Activated T-helper 1 cell treated with anti-CD3 and anti-CD28 coated beads, Interleukin-12 subunit alpha, Interleukin-12 subunit beta, Interleukin-2, Interleukin-4 antibody, amounts not matched to agents 30 ng/mL and 10 ng/mL and 1 ng/mL, durations not matched to agents 14 hours and 24 hours and 36 hours (primary cell): ENCODE data around the gene TBC1D9B. TPM values are rescaled to one million over a fixed set of nuclear protein-coding genes. Genes with fewer than 3 reads are reported as not detected.

ENCODE experiments used
- DNase-seq: peaks from one replicate; pipeline ENCODE4 v3.0.0; 2021; ENCODE audit warnings: low spot score
- H3K27ac Mint-ChIP-seq: one replicate; pipeline ENCODE4 v1.8.0; 2021; ENCODE audit warnings: mild to moderate bottlenecking, mixed read lengths
- H3K27me3 Mint-ChIP-seq: one replicate; pipeline ENCODE4 v1.8.0; 2022; ENCODE audit warnings: mild to moderate bottlenecking, moderate library complexity, mixed read lengths; ENCODE audit not compliant: insufficient read depth
- H3K36me3 Mint-ChIP-seq: one replicate; pipeline ENCODE4 v1.8.0; 2021; ENCODE audit warnings: low read depth, mixed read lengths
- H3K4me1 Mint-ChIP-seq: one replicate; pipeline ENCODE4 v1.8.0; 2021; ENCODE audit warnings: low read depth, mixed read lengths
- H3K4me3 Mint-ChIP-seq: one replicate; pipeline ENCODE4 v1.8.0; 2021; ENCODE audit warnings: mild to moderate bottlenecking, moderate library complexity, mixed read lengths
- H3K9me3 Mint-ChIP-seq: one replicate; pipeline ENCODE4 v1.8.0; 2021; ENCODE audit warnings: mixed read lengths
- intact Hi-C: fragments of 100-400 bp; cut with micrococcal nuclease; formaldehyde crosslinking; loops from one replicate; pipeline ENCODE4 v1.15.1; 2024
- total RNA-seq: library from RNA; stranded (reverse); gene quantifications from 2 replicates; pipeline ENCODE4 v1.2.3, GENCODE V29; 2022

TBC1D9B gene
- total RNA-seq, 1 donor from 2014 or later, result 123 TPM

DNA sequence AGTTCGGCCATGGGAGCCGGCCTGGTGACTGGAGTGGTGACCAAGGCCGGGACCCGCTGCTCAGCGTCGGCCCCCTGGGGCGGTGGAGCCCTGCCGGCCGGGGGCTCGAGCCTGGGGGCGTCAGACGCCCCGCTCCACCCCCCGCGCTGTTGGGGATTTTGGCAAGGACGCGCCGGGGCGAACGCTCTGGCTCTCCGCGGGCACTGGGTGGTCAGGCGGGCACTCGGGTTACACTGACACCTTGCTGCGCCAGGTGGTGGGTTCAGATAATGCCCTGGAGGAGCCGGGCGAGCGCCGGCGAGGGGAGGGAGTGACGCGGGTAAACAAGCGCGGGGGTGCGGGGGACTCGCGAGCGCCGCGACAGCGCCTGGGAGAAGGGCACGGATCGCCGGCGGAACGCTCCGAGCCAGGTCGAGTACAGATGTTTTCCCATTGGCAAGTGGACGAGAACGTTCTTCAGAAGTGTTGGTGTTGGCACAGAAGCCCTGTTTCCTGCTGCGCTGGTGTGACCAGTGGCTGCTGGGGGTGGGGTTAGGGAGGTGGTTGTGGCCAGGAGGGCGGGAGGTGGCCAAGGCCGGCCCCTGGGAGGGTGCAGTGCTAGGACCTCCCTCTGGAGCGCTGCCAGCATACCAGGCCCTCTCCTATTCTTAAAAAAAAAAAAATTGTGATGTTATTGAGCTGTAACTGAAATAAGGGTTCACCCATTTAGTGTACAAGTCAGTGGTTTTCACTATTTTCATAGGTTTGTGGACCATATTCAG, 86.2 kb downstream of the TBC1D9B start:
- DNase-seq, result peak; percentile 83
- Mint-ChIP-seq H3K4me3 (peak overlapping the region; percentile 95), H3K27ac (peak overlapping the region; percentile 97), H3K27me3 (no peaks in the 10 kb centered on the region), H3K9me3 (no peaks in the 10 kb centered on the region), H3K36me3 (peaks cover 22% of the 10 kb centered on the region), H3K4me1 (peaks cover 45% of the 10 kb centered on the region)
- intact Hi-C loops, result loop anchor here (1.0 to 5.0 kb wide), 7 partner anchors 10 to 531 kb away; partner anchors contain the start of genes CANX, GFPT2, MGAT4B and MRNIP

DNA sequence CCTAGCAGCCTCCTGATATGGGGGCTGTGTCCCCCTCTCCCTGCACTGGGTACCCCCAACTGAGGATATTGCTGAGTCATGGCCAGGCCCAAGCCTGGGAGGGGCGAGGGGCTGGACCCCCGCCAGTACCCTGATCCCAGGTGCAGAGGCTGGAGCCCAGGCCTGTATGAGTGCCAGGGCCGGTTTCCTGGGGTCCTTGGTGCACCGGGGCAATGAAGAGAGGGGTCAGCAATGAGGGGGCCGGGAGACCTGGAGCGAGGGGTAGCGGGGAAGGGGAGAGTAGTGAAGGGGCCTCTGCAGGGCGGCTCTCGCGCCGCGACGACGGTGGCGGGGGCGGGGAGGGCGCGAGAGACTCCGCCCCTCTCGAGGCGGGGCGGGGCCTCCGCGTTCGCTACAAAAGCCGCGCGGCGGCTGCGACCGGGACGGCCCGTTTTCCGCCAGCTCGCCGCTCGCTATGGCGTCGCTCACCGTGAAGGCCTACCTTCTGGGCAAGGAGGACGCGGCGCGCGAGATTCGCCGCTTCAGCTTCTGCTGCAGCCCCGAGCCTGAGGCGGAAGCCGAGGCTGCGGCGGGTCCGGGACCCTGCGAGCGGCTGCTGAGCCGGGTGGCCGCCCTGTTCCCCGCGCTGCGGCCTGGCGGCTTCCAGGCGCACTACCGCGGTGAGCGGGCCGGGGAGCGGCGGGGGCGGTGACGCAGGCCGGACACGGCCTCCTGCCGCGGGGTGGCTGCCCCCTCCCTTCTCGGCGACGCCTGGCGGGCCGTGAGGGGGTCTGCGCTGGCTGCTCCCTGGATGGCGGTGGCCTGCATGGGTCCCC, 87.0 kb downstream of the TBC1D9B start, which contains the start of gene SQSTM1:
Gene SQSTM1 (plus strand): TSS at position 423 of the 815 bp plus-strand sequence. CDS start 32 bp downstream, at position 455.
- H3K27me3 Mint-ChIP-seq, result no peaks in the 10 kb centered on the region
- peaks cover 48% of the 10 kb centered on the region for H3K4me1 Mint-ChIP-seq
- peak within 1 kb of the TSS; percentile 97 for H3K27ac Mint-ChIP-seq
- peak; percentile 79 for DNase-seq
- H3K36me3 Mint-ChIP-seq, result peaks cover 21% of the 10 kb centered on the region
- no peaks in the 10 kb centered on the region for H3K9me3 Mint-ChIP-seq
- intact Hi-C loops, result loop anchor here (1.0 to 5.0 kb wide), 9 partner anchors 9 to 532 kb away; partner anchors contain the start of genes CANX, GFPT2, MAML1 and MGAT4B
- H3K4me3 Mint-ChIP-seq, result peak within 1 kb of the TSS; percentile 95

DNA sequence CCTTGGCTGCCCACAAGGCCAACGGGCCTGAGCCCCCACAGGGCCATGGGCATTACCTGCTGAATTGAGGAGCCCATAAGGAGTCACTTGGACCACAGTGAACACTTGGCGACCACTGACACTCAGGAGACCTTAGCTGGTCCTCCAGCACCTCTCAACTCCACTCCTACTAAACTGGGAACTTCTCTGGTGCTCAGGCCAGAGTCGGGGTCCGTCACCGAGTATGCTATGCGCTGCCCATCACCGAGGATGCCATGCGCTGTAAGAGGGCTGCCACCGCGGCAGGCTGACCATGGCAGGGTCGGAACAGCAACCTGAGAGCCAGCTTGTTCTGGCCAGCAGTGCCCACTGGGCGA, 87.6 kb downstream of the TBC1D9B start:
- H3K4me3 Mint-ChIP-seq, result peak overlapping the region; percentile 80
- DNase-seq, result no peak
- intact Hi-C loops, result loop anchor here (1.0 to 5.0 kb wide), 5 partner anchors 13 to 532 kb away; partner anchors contain the start of genes GFPT2, MAML1, MGAT4B and TBC1D9B
- H3K9me3 Mint-ChIP-seq, result no peaks in the 10 kb centered on the region
- H3K36me3 Mint-ChIP-seq, result peaks cover 21% of the 10 kb centered on the region
- H3K27me3 Mint-ChIP-seq, result no peaks in the 10 kb centered on the region
- peaks cover 50% of the 10 kb centered on the region for H3K4me1 Mint-ChIP-seq
- H3K27ac Mint-ChIP-seq, result peak overlapping the region; percentile 89

DNA sequence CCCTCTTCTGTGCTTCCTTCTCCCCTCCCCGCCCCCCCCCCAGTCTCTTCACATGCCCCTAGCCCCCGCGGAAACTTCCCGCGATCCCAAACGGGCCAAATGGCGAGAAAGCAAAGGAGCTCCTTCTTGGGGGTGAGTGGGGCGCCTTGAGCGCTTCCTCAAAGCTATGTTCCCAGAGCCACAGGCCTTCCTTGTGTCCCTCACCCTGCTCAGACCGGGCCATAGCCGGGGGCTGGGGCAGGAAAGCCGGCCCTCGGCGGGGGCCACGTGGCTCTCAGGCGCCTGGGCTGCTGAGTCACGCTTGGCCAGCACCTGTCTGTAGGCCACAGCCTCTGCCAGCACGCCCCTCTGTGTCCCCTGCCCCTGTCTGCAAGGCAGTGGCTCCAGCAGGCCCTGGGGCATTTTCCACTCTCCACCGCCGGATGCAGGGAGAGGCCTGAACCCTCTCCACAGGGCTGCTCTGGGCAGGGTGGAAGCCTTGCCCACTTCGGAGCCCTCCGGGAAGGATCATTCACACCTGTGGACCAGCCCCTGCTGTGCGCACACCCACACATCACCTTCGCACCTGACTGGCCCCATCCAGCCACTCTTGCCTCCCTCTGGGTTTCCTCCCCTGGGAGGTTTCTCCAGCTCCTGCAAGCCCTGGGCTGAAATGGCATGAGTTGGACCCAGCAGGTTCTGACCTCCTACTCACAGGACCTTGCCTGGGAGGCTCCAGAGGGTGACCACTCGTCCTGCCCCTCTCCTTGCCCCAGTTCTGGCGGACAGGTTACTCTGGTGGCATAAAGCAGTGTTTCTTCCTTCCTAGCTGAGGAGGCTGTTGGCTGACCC, 88.2 kb downstream of the TBC1D9B start:
- H3K9me3 Mint-ChIP-seq, result no peaks in the 10 kb centered on the region

DNA sequence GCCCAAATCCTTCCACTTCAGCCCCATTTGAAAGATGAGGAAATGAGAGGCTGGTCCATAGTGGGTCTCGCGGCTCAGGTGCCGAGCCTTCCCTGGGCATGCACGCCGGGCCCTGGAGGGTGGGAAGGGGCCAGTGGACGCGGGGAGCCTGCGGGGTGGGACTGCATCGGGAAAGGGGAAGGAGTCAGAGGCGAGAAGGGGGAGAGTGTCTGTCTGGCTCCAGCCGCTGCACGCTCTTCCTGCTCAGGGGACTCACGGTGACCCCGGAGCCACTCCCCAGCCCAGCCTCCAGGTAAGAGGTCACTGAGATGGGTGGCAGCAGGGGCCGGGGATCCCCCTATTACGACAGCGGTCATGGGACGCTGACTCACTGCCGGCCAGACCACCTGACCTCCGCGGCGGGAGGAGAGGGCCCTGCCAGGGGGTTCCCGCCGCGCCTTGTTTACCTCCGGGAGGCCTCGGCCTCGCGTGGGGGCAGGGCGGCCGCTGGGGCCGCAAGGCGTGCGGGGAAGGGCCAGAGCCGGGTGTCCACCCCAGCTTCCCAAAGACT, 88.9 kb downstream of the TBC1D9B start:
- DNase-seq, result peak; percentile 88
- intact Hi-C loops, result loop anchor here (1.0 to 10.0 kb wide), 4 partner anchors 142 to 1366 kb away; partner anchors contain the start of genes CLK4 and HNRNPH1
- Mint-ChIP-seq H3K27me3 (no peaks in the 10 kb centered on the region), H3K4me1 (peaks cover 45% of the 10 kb centered on the region), H3K9me3 (no peaks in the 10 kb centered on the region), H3K36me3 (peaks cover 19% of the 10 kb centered on the region), H3K27ac (peak overlapping the region; percentile 92), H3K4me3 (peak overlapping the region; percentile 75)

More for the DNA sequence above, 88.2 kb downstream of the TBC1D9B start:
- Mint-ChIP-seq H3K4me3 (peak overlapping the region; percentile 80), H3K36me3 (peaks cover 19% of the 10 kb centered on the region), H3K27ac (peak overlapping the region; percentile 89), H3K4me1 (peaks cover 46% of the 10 kb centered on the region), H3K27me3 (no peaks in the 10 kb centered on the region)
- peak; percentile 34 for DNase-seq
- intact Hi-C loops, result loop anchor here (1.0 to 10.0 kb wide), 9 partner anchors 13 to 1365 kb away; partner anchors contain the start of genes CLK4, GFPT2, HNRNPH1 and MAML1

DNA sequence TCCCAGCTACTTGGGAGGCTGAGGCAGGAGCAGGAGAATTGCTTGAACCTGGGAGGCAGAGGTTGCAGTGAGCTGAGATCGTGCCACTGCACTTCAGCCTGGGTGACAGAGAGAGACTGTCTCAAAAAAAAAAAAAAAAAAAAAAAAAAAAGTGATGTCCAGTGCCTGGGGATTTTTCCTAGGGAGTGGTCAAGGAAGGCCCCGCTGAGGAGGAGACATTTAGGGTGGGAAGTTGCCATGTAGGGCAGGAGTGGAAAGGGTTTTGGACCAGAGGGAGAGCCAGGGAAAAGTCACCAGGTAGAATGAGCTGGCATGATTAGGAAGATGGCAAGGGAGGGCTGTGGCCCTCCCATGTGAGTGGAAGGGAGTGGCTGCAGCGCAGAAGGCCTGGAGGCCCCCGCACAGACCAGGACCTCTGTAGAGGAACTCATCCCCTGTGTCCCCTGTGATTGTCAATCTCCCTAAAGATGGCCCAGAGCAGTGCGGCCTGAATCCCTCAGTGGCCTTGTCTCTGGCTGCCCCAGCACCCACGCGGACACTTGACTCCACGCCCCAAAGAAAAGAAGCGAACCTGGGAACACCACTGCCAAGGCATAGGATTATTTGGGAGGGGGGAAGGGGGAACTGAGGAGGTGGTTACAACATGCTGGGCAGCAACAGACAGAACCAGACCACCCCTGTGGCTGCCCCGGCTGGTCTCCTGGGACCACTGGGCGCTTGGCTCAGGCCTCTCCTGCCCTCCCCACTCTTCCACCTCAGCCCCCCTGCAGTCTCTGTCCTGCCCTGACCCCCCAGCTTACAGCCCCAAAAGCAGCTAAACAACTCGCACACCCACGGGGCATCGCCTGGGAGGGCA, 89.6 kb downstream of the TBC1D9B start:
- no peaks in the 10 kb centered on the region for H3K27me3 Mint-ChIP-seq
- H3K9me3 Mint-ChIP-seq, result no peaks in the 10 kb centered on the region
- peaks cover 45% of the 10 kb centered on the region for H3K4me1 Mint-ChIP-seq
- no peak for DNase-seq
- peak overlapping the region; percentile 92 for H3K27ac Mint-ChIP-seq
- peak overlapping the region; percentile 81 for H3K4me3 Mint-ChIP-seq
- H3K36me3 Mint-ChIP-seq, result peaks cover 18% of the 10 kb centered on the region
- intact Hi-C loops, result loop anchor here (5.0 to 10.0 kb wide), 3 partner anchors 141 to 1367 kb away; partner anchors contain the start of gene CLK4

DNA sequence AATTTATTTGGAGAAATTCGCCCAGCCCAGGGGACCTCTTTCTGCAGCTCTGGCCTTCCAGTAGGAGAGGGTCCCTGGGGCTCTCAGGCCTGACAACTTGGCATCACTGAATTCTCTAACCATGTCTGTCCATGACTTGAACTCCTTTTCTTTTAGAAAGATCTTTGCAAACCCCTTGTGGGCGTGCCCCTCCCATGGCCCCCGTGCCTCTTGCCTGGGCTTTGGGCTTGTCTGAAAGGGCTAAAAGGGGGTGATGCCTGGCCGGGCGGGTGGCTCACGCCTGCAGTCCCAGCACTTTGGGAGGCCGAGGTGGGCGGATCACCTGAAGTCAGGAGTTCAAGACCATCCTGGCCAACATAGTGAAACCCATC, 90.2 kb downstream of the TBC1D9B start:
- H3K4me1 Mint-ChIP-seq, result peaks cover 38% of the 10 kb centered on the region
- H3K36me3 Mint-ChIP-seq, result peaks cover 19% of the 10 kb centered on the region
- intact Hi-C loops, result loop anchor here (5.0 to 10.0 kb wide), 3 partner anchors 140 to 1367 kb away; partner anchors contain the start of gene CLK4
- H3K9me3 Mint-ChIP-seq, result no peaks in the 10 kb centered on the region
- H3K27me3 Mint-ChIP-seq, result no peaks in the 10 kb centered on the region
- H3K4me3 Mint-ChIP-seq, result peak overlapping the region; percentile 81
- H3K27ac Mint-ChIP-seq, result no peak overlapping the region
- no peak for DNase-seq

DNA sequence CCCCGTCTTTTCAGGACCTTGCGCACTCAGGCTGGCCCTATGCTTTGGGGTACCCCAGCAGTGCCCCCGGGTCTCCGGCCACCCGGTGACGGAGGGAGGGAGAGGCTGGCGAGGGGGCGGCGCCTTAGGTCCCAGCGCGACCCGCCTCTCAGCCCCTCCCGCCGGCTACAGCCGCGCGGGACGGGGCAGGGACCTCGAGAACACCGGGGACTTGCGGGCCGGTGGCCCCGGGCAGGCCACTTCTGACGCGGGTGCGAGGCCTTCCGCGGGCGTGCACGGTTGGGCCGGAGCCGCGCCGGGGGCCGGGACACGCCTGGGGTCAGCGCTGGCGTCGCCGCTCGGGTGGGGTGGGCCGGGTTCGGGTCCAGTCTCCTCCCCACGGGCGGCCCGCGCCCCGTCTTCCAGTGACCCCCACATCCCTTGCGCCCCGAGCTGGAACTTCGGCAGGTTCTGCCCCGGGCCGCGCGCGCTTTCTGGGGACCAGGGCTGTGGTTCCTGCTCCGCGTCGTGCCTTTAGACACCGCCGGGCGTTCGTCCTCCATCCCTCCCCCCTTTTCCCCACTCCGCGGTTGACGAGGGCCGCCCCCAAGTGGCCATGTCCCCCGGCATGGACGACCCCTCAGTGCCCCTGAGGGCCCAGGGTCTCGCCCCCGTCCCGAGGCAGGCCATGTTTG, 90.8 kb downstream of the TBC1D9B start:
- intact Hi-C loops, result loop anchor here (5.0 to 10.0 kb wide), 3 partner anchors 140 to 1368 kb away; partner anchors contain the start of gene CLK4
- DNase-seq, result no peak
- H3K9me3 Mint-ChIP-seq, result no peaks in the 10 kb centered on the region

DNA sequence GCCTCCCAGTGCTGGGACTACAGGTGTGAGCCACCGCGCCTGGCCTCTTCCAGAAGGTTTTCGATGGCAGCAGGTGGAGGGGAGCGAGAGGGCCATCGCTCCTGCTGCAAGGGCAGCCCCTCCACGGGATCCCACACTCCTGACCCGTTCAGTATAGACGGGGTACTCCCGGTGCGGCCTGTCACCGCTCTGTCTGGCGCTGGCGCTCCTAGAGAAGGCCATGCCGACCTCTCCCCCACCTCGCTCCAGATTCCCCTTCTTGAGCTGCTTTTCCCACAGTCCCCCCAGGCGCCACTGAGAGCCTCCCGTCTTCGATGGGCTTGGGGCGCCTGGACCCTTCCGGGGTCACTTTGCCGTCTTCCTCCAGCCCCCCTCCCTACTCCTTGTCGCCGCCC, 91.3 kb downstream of the TBC1D9B start:
- no peak for DNase-seq
- intact Hi-C loops, result loop anchor here (5.0 to 10.0 kb wide), 3 partner anchors 139 to 1368 kb away; partner anchors contain the start of gene CLK4
- H3K4me3 Mint-ChIP-seq, result no peak overlapping the region
- no peak overlapping the region for H3K27ac Mint-ChIP-seq
- H3K36me3 Mint-ChIP-seq, result peaks cover 19% of the 10 kb centered on the region
- no peaks in the 10 kb centered on the region for H3K9me3 Mint-ChIP-seq
- H3K4me1 Mint-ChIP-seq, result peaks cover 29% of the 10 kb centered on the region
- H3K27me3 Mint-ChIP-seq, result no peaks in the 10 kb centered on the region

More for the DNA sequence above, 90.8 kb downstream of the TBC1D9B start:
- H3K27me3 Mint-ChIP-seq, result no peaks in the 10 kb centered on the region
- H3K36me3 Mint-ChIP-seq, result peaks cover 19% of the 10 kb centered on the region
- peak overlapping the region; percentile 81 for H3K4me3 Mint-ChIP-seq
- H3K27ac Mint-ChIP-seq, result no peak overlapping the region
- peaks cover 33% of the 10 kb centered on the region for H3K4me1 Mint-ChIP-seq

DNA sequence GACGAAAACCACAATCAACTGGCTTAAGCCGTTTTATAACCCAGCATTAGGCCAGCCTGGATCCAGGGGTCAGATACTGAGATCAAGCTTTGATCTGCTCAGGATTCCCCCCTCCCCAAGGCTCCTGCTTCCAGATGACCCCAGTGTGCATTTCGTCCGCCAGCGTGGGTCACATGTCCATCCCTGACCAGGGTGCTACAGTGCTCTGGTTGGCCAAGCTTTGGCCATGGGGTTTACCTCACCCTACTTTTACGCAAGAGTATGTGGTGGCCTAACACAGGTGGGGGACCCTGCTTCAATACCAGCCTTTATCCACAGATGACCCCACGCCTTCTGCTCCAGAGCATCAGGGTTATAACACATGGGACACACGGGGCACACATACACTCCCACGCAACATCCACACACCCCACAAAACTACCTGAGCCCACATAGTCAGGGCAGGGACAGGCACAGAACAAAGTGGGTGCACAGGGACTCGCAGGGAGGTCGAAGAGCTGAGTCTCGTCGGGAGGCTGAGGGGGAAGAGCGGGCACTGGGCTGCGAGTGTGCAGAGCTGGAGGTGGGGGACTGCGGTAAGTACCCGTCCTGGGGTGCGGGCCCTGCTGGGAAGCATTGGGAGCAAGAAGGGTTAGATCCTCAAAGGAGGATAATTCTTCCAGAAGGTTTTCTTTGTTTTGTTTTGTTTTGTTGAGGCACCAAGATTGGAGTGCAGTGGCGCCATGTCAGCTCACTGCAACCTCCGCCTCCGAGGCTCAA, 92.0 kb downstream of the TBC1D9B start:
- Mint-ChIP-seq H3K4me1 (peaks cover 29% of the 10 kb centered on the region), H3K36me3 (peaks cover 19% of the 10 kb centered on the region), H3K27ac (peak overlapping the region; percentile 83), H3K9me3 (no peaks in the 10 kb centered on the region), H3K4me3 (peak overlapping the region; percentile 54), H3K27me3 (no peaks in the 10 kb centered on the region)
- intact Hi-C loops, result loop anchor here (5.0 to 10.0 kb wide), 3 partner anchors 138 to 1369 kb away; partner anchors contain the start of gene CLK4
- DNase-seq, result no peak
